ENCODE measurements around the gene FAM24B.

DNA sequence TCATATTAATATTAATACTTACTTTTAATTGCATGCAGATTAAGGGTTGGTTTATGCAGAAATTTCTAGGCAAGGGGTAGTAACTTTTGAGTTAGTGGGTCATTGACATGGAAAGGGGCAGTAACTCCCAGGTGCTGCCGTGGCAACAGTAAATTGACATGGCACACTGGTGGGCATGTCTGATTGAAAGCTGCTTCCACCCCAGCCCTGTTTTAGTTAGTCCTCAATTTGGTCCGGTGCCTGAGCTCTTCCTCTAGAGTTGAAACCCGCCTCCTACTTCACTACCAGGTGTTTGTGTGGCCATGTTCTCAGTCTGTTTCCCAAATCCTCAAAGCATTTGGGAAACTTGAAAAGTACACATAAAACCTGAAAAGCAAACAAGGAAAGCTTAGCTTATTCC lies 52.1 kb downstream of the FAM24B start:
- no peak for TF ChIP-seq POLR2A (IDR thresholded peaks at IDR 0.05)
- TF ChIP-seq, protein P1, sequence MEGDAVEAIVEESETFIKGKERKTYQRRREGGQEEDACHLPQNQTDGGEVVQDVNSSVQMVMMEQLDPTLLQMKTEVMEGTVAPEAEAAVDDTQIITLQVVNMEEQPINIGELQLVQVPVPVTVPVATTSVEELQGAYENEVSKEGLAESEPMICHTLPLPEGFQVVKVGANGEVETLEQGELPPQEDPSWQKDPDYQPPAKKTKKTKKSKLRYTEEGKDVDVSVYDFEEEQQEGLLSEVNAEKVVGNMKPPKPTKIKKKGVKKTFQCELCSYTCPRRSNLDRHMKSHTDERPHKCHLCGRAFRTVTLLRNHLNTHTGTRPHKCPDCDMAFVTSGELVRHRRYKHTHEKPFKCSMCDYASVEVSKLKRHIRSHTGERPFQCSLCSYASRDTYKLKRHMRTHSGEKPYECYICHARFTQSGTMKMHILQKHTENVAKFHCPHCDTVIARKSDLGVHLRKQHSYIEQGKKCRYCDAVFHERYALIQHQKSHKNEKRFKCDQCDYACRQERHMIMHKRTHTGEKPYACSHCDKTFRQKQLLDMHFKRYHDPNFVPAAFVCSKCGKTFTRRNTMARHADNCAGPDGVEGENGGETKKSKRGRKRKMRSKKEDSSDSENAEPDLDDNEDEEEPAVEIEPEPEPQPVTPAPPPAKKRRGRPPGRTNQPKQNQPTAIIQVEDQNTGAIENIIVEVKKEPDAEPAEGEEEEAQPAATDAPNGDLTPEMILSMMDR (IDR thresholded peaks at IDR 0.05), result no peak

All from right lobe of liver (tissue), 4 donors.